Measurements from ENCODE around the gene LSM14A. TPM values are rescaled to one million over a fixed set of nuclear protein-coding genes. Genes with fewer than 3 reads are reported as not detected.

The LSM14A gene
- total and polyA plus RNA-seq, 9 of the 15 experiments (the other 6 are each of a cell fraction or from before 2014, with no cell fraction given), result 19.5 to 150 (median 95.1) TPM

DNA sequence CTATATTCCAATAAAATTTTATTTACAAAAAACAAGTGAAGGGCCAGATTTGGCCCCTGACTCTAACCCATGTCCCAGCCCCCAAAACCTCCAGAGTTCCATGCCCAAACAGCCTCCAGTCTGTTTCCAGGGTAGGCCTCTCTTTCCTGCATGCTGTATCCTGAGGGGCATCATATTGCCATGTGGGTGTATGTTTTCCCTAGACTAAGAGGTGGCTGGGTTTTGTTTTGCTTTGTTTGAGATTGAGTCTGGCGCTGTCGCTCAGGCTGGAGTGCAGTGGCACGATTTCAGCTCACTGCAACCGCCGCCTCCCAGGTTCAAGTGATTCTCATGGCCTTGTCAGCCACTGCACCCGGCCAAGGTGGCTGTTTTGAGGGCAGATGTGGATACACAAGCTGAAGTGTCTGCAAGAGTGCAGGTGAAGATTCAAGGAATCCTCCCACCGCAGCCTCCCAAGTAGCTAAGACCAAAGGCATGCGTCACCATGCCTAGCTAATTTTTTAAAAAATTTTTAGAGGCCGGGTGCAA lies 23.6 kb upstream of the LSM14A start:
- in situ Hi-C loops (cut with MboI) (no loop called here), intact Hi-C loops (cut with micrococcal nuclease) (loop anchor here (5.0 kb wide), 1 partner anchor 371 kb away; no protein-coding TSS in a partner anchor)
- CTCF ChIA-PET (ENCODE audit: low intra/inter-chr PET ratio), result no interaction called here
- Histone ChIP-seq H3K9me1 (ENCODE audit: control insufficient read depth, insufficient read depth, low read length) (no peaks in the 10 kb centered on the region), H3K4me3 (no peak overlapping the region), H3K4me1 (replicated peaks in 1 of 2; ENCODE audit: control insufficient read depth in 2 of 2, insufficient read depth in 2 of 2, low read length in 2 of 2) (no peaks in the 10 kb centered on the region), H2AFZ (ENCODE audit: low read depth, low read length) (no peak overlapping the region), H3K9me3 (replicated peaks; ENCODE audit: control insufficient read depth, insufficient read depth, low read depth, low read length) (no peaks in the 10 kb centered on the region), H3K36me3 (ENCODE audit: control insufficient read depth, insufficient read depth, low read length) (no peaks in the 10 kb centered on the region), H4K20me1 (replicated peaks; ENCODE audit: control insufficient read depth, insufficient read depth, low read length) (0 out of 2 replicates have a peak, but pooled peaks cover 3% of the 10 kb centered on the region), H3K27me3 (ENCODE audit: control insufficient read depth in 2 of 2, insufficient read depth in 2 of 2, low read length in 2 of 2) (peaks cover 0 to 2% of the 10 kb centered on the region in 2 experiments; a peak in 2 of 5 replicates), H3K9ac (ENCODE audit: insufficient read depth in 1 of 2, low read depth in 2 of 2, low read length in 2 of 2) (no peak overlapping the region), H3K4me2 (ENCODE audit: insufficient read depth, low read length) (no peak overlapping the region), H3K27ac (ENCODE audit: extremely low read depth, low read depth, low read length) (no peak overlapping the region), H3K79me2 (ENCODE audit: control insufficient read depth, insufficient read depth, low read length) (no peaks in the 10 kb centered on the region)
- ATAC-seq (no peak), DNase-seq (ENCODE audit: extremely low read depth in 1 of 4, low spot score in 3 of 4) (no peak), FAIRE-seq (no peak)
- no TSS peak for BruUV-seq (replicated peaks)
- 33% methylated on average over 9 of the region's 9 CpGs for WGBS (ENCODE audit: insufficient coverage, low coverage, missing lambda C conversion rate)
- POLR2A ChIA-PET, result interaction anchor here (0.6 kb wide), 1 partner anchor 14 kb away, joined by 3 read pairs; no protein-coding TSS in a partner anchor
- TF ChIP-seq THRB (CRISPR knock-in tag; conservative IDR thresholded peaks at IDR 0.05), result no peak
- TF ChIP-seq, protein P1, sequence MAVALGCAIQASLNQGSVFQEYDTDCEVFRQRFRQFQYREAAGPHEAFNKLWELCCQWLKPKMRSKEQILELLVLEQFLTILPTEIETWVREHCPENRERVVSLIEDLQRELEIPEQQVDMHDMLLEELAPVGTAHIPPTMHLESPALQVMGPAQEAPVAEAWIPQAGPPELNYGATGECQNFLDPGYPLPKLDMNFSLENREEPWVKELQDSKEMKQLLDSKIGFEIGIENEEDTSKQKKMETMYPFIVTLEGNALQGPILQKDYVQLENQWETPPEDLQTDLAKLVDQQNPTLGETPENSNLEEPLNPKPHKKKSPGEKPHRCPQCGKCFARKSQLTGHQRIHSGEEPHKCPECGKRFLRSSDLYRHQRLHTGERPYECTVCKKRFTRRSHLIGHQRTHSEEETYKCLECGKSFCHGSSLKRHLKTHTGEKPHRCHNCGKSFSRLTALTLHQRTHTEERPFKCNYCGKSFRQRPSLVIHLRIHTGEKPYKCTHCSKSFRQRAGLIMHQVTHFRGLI (CRISPR knock-in tag; IDR thresholded peaks at IDR 0.05), result no peak
- TF ChIP-seq PRMT5 (CRISPR knock-in tag; IDR thresholded peaks at IDR 0.05), result no peak
- no peak for TF ChIP-seq RNF2 (IDR thresholded peaks at IDR 0.05)
- TF ChIP-seq HDAC2 (IDR thresholded peaks at IDR 0.05), result no peak
- no peak for TF ChIP-seq TAF9B (IDR thresholded peaks at IDR 0.05; ENCODE audit: partially characterized antibody)
- TF ChIP-seq GATAD2B (IDR thresholded peaks at IDR 0.05; ENCODE audit: borderline replicate concordance), result no peak
- no peak for TF ChIP-seq ARID4B (CRISPR knock-in tag; IDR thresholded peaks at IDR 0.05)
- TF ChIP-seq ZNF79 (CRISPR knock-in tag; IDR thresholded peaks at IDR 0.05; ENCODE audit: low read depth), result no peak
- TF ChIP-seq TSC22D4 (tag; IDR thresholded peaks at IDR 0.05), result no peak
- TF ChIP-seq MTA2 (IDR thresholded peaks at IDR 0.05; ENCODE audit: low read depth), result no peak
- TF ChIP-seq, protein P2, sequence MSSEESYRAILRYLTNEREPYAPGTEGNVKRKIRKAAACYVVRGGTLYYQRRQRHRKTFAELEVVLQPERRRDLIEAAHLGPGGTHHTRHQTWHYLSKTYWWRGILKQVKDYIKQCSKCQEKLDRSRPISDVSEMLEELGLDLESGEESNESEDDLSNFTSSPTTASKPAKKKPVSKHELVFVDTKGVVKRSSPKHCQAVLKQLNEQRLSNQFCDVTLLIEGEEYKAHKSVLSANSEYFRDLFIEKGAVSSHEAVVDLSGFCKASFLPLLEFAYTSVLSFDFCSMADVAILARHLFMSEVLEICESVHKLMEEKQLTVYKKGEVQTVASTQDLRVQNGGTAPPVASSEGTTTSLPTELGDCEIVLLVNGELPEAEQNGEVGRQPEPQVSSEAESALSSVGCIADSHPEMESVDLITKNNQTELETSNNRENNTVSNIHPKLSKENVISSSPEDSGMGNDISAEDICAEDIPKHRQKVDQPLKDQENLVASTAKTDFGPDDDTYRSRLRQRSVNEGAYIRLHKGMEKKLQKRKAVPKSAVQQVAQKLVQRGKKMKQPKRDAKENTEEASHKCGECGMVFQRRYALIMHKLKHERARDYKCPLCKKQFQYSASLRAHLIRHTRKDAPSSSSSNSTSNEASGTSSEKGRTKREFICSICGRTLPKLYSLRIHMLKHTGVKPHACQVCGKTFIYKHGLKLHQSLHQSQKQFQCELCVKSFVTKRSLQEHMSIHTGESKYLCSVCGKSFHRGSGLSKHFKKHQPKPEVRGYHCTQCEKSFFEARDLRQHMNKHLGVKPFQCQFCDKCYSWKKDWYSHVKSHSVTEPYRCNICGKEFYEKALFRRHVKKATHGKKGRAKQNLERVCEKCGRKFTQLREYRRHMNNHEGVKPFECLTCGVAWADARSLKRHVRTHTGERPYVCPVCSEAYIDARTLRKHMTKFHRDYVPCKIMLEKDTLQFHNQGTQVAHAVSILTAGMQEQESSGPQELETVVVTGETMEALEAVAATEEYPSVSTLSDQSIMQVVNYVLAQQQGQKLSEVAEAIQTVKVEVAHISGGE (CRISPR knock-in tag; IDR thresholded peaks at IDR 0.05), result no peak

All from K562 (cell line).